Measurements from ENCODE around the gene GINS2.

Gene GINS2

GRCh38 chr16:85688586-85689284, at the start of gene GINS2:
TSS of gene GINS2 (minus strand) at chr16:85688954. CDS start at chr16:85688898, 56 bp downstream.
- H3K27me3 Mint-ChIP-seq = peaks cover 7% of the 10 kb centered on the region
- H3K9me3 Mint-ChIP-seq = no peaks in the 10 kb centered on the region
- H3K4me1 Mint-ChIP-seq = peaks cover 3% of the 10 kb centered on the region
- H3K4me3 Mint-ChIP-seq = peak within 1 kb of the TSS; percentile 64
- peak; percentile 99 for ATAC-seq (ENCODE audit: low read depth)
- H3K27ac Mint-ChIP-seq = no peak within 1 kb of the TSS
- peak; percentile 76 to 83 for DNase-seq (ENCODE audit: low spot score in 2 of 2)
- H3K36me3 Mint-ChIP-seq = no peaks in the 10 kb centered on the region

- no peak for ATAC-seq (ENCODE audit: low read depth)
- H3K27me3 Mint-ChIP-seq = no peaks in the 10 kb centered on the region
- H3K4me1 Mint-ChIP-seq = peaks cover 20% of the 10 kb centered on the region
- peaks cover 8% of the 10 kb centered on the region for H3K36me3 Mint-ChIP-seq
- no peak for DNase-seq (ENCODE audit: low spot score in 2 of 2)
- no peaks in the 10 kb centered on the region for H3K9me3 Mint-ChIP-seq
- H3K27ac Mint-ChIP-seq = no peak overlapping the region
- no peak overlapping the region for H3K4me3 Mint-ChIP-seq
Measured at GRCh38 chr16:85736921-85737320, 48.2 kb upstream of the GINS2 start.

- H3K27ac Mint-ChIP-seq = peak overlapping the region; percentile 38
- peaks cover 8% of the 10 kb centered on the region for H3K36me3 Mint-ChIP-seq
- no peaks in the 10 kb centered on the region for H3K9me3 Mint-ChIP-seq
- no peaks in the 10 kb centered on the region for H3K27me3 Mint-ChIP-seq
- peak overlapping the region; percentile 56 for H3K4me3 Mint-ChIP-seq
- no peak for ATAC-seq (ENCODE audit: low read depth)
- DNase-seq (ENCODE audit: low spot score in 2 of 2) = no peak
- peaks cover 20% of the 10 kb centered on the region for H3K4me1 Mint-ChIP-seq
Measured at GRCh38 chr16:85735946-85736345, 47.2 kb upstream of the GINS2 start.

GRCh38 chr16:85735225-85735635, 46.5 kb upstream of the GINS2 start:
- Mint-ChIP-seq H3K27me3 (no peaks in the 10 kb centered on the region), H3K27ac (peak overlapping the region; percentile 38), H3K9me3 (no peaks in the 10 kb centered on the region), H3K4me1 (peaks cover 22% of the 10 kb centered on the region), H3K36me3 (peaks cover 8% of the 10 kb centered on the region), H3K4me3 (peak overlapping the region; percentile 56)
- DNase-seq (ENCODE audit: low spot score in 2 of 2) (peak in 1 of 2 donors; percentile 34), ATAC-seq (ENCODE audit: low read depth) (peak; percentile 90)

- DNase-seq (ENCODE audit: low spot score in 2 of 2) = no peak
- ATAC-seq (ENCODE audit: low read depth) = no peak
- Mint-ChIP-seq H3K36me3 (peaks cover 6% of the 10 kb centered on the region), H3K4me1 (peaks cover 25% of the 10 kb centered on the region), H3K4me3 (no peak overlapping the region), H3K27me3 (peaks cover under 1% of the 10 kb centered on the region), H3K9me3 (no peaks in the 10 kb centered on the region), H3K27ac (peak overlapping the region; percentile 38)
Measured at GRCh38 chr16:85734311-85735017, 45.7 kb upstream of the GINS2 start.

GRCh38 chr16:85733839-85734170, 45.1 kb upstream of the GINS2 start:
- H3K4me3 Mint-ChIP-seq = no peak overlapping the region
- H3K36me3 Mint-ChIP-seq = peaks cover 4% of the 10 kb centered on the region
- H3K9me3 Mint-ChIP-seq = no peaks in the 10 kb centered on the region
- H3K4me1 Mint-ChIP-seq = peaks cover 29% of the 10 kb centered on the region
- peaks cover 1% of the 10 kb centered on the region for H3K27me3 Mint-ChIP-seq
- peak overlapping the region; percentile 14 for H3K27ac Mint-ChIP-seq
- DNase-seq (ENCODE audit: low spot score in 2 of 2) (no peak), ATAC-seq (ENCODE audit: low read depth) (no peak)

- H3K36me3 Mint-ChIP-seq = peaks cover 4% of the 10 kb centered on the region
- ATAC-seq (ENCODE audit: low read depth) = no peak
- no peaks in the 10 kb centered on the region for H3K9me3 Mint-ChIP-seq
- H3K4me1 Mint-ChIP-seq = peaks cover 29% of the 10 kb centered on the region
- no peak for DNase-seq (ENCODE audit: low spot score in 2 of 2)
- peak overlapping the region; percentile 65 for H3K27ac Mint-ChIP-seq
- peaks cover 1% of the 10 kb centered on the region for H3K27me3 Mint-ChIP-seq
- no peak overlapping the region for H3K4me3 Mint-ChIP-seq
Measured at GRCh38 chr16:85733155-85733838, 44.5 kb upstream of the GINS2 start.

- H3K27ac Mint-ChIP-seq = no peak overlapping the region
- H3K4me3 Mint-ChIP-seq = no peak overlapping the region
- peaks cover 1% of the 10 kb centered on the region for H3K27me3 Mint-ChIP-seq
- H3K9me3 Mint-ChIP-seq = no peaks in the 10 kb centered on the region
- DNase-seq (ENCODE audit: low spot score in 2 of 2) (no peak), ATAC-seq (ENCODE audit: low read depth) (no peak)
- peaks cover 8% of the 10 kb centered on the region for H3K36me3 Mint-ChIP-seq
- H3K4me1 Mint-ChIP-seq = peaks cover 24% of the 10 kb centered on the region
Measured at GRCh38 chr16:85731179-85731578, 42.4 kb upstream of the GINS2 start.

GRCh38 chr16:85730186-85730465, 41.4 kb upstream of the GINS2 start:
- ATAC-seq (ENCODE audit: low read depth) (no peak), DNase-seq (ENCODE audit: low spot score in 2 of 2) (no peak)
- H3K27ac Mint-ChIP-seq = no peak overlapping the region
- no peaks in the 10 kb centered on the region for H3K9me3 Mint-ChIP-seq
- H3K4me3 Mint-ChIP-seq = no peak overlapping the region
- peaks cover 14% of the 10 kb centered on the region for H3K4me1 Mint-ChIP-seq
- peaks cover 12% of the 10 kb centered on the region for H3K36me3 Mint-ChIP-seq
- peaks cover 1% of the 10 kb centered on the region for H3K27me3 Mint-ChIP-seq

- Mint-ChIP-seq H3K27me3 (peaks cover 1% of the 10 kb centered on the region), H3K4me3 (no peak overlapping the region), H3K27ac (no peak overlapping the region), H3K4me1 (peaks cover 10% of the 10 kb centered on the region), H3K9me3 (no peaks in the 10 kb centered on the region), H3K36me3 (peaks cover 12% of the 10 kb centered on the region)
- ATAC-seq (ENCODE audit: low read depth) (no peak), DNase-seq (ENCODE audit: low spot score in 2 of 2) (no peak)
Measured at GRCh38 chr16:85729452-85730185, 40.9 kb upstream of the GINS2 start.

GRCh38 chr16:85728879-85729278, 40.1 kb upstream of the GINS2 start:
- no peaks in the 10 kb centered on the region for H3K9me3 Mint-ChIP-seq
- no peak overlapping the region for H3K4me3 Mint-ChIP-seq
- no peak overlapping the region for H3K27ac Mint-ChIP-seq
- DNase-seq (ENCODE audit: low spot score in 2 of 2) (no peak), ATAC-seq (ENCODE audit: low read depth) (no peak)
- peaks cover 10% of the 10 kb centered on the region for H3K4me1 Mint-ChIP-seq
- peaks cover 12% of the 10 kb centered on the region for H3K36me3 Mint-ChIP-seq
- peaks cover 1% of the 10 kb centered on the region for H3K27me3 Mint-ChIP-seq

GRCh38 chr16:85724936-85725335, 36.2 kb upstream of the GINS2 start:
- peaks cover 9% of the 10 kb centered on the region for H3K36me3 Mint-ChIP-seq
- no peak for ATAC-seq (ENCODE audit: low read depth)
- peaks cover 7% of the 10 kb centered on the region for H3K4me1 Mint-ChIP-seq
- no peak overlapping the region for H3K4me3 Mint-ChIP-seq
- H3K27me3 Mint-ChIP-seq = peaks cover 1% of the 10 kb centered on the region
- H3K9me3 Mint-ChIP-seq = no peaks in the 10 kb centered on the region
- no peak for DNase-seq (ENCODE audit: low spot score in 2 of 2)
- H3K27ac Mint-ChIP-seq = no peak overlapping the region

- Mint-ChIP-seq H3K4me1 (peaks cover 3% of the 10 kb centered on the region), H3K27ac (no peak overlapping the region), H3K4me3 (no peak overlapping the region), H3K27me3 (no peaks in the 10 kb centered on the region), H3K9me3 (no peaks in the 10 kb centered on the region), H3K36me3 (peaks cover 9% of the 10 kb centered on the region)
- no peak for ATAC-seq (ENCODE audit: low read depth)
- DNase-seq (ENCODE audit: low spot score in 2 of 2) = no peak
Measured at GRCh38 chr16:85724126-85724879, 35.5 kb upstream of the GINS2 start.
